Panc1 (cell line): ENCODE results near the gene HSPA1L. TPM values are rescaled to one million over a fixed set of nuclear protein-coding genes. Genes with fewer than 3 reads are reported as not detected.

ENCODE experiments used
- ATAC-seq: fragments of 200-7000 bp; cut with Tn5 transposase; 2 replicates; pipeline ENCODE4 v1.9.1; 2020; ENCODE audit warnings: mild to moderate bottlenecking, moderate library complexity
- BruUV-seq: library from RNA; stranded (reverse); fragments of 400-500 nt; replicated peaks from 2 replicates; lab custom pipeline; 2021; lab: Mats Ljungman, UMichigan
- CTCF ChIA-PET: fragments of 300-600 bp; sonication (Branson Sonifier 250); formaldehyde crosslinking; loops from one replicate; lab custom pipeline; 2022; ENCODE audit warnings: antibody characterized with exemption; lab: Charles Lee
- POLR2A ChIA-PET: fragments of 300-600 bp; sonication (Branson Sonifier 250); formaldehyde crosslinking; loops from one replicate; lab custom pipeline; 2022; ENCODE audit warnings: antibody characterized with exemption; lab: Charles Lee
- DNase-seq: peaks from one replicate; pipeline ENCODE4 v3.0.0-alpha.2; 2010; ENCODE audit warnings: low read depth, low spot score
- H3K27ac ChIP-seq: 2 replicates; pipeline ENCODE4 v1.5.1; 2011; ENCODE audit warnings: mild to moderate bottlenecking, low read length, inconsistent platforms
- H3K27me3 ChIP-seq: fragments of 200-500 bp; sonication (Bioruptor generic); 2 replicates; pipeline ENCODE4 v1.6.0; 2014; ENCODE audit warnings: low read length, inconsistent platforms; ENCODE audit not compliant: control insufficient read depth, insufficient read depth
- H3K36me3 ChIP-seq: fragments of 200-500 bp; sonication (Bioruptor generic); 2 replicates; pipeline ENCODE4 v1.5.1; 2014; ENCODE audit warnings: inconsistent platforms, mild to moderate bottlenecking, low read length, moderate library complexity; ENCODE audit not compliant: control insufficient read depth, insufficient read depth
- H3K4me1 ChIP-seq: 2 replicates; pipeline ENCODE4 v1.5.1; 2011; ENCODE audit warnings: inconsistent platforms, mild to moderate bottlenecking, low read length, moderate library complexity; ENCODE audit not compliant: control insufficient read depth, insufficient read depth
- H3K4me3 ChIP-seq, 2 experiments: 2 replicates each; pipeline ENCODE4 v1.5.1; 2011 to 2012; ENCODE audit warnings: low read depth in 2 of 2, low read length in 2 of 2, mild to moderate bottlenecking in 2 of 2, inconsistent platforms in 1 of 2, moderate library complexity in 1 of 2
- H3K9me3 ChIP-seq: fragments of 200-500 bp; sonication (Bioruptor generic); 2 replicates; pipeline ENCODE4 v1.5.1; 2014; ENCODE audit warnings: low read depth, mild to moderate bottlenecking, inconsistent platforms, low read length, moderate library complexity; ENCODE audit not compliant: control insufficient read depth, insufficient read depth
- POLR2AphosphoS5 ChIP-seq: IDR thresholded peaks from 2 replicates; pipeline ENCODE4 v1.6.1; 2012; ENCODE audit warnings: mild to moderate bottlenecking, low read depth, low read length, moderate library complexity
- SIN3A ChIP-seq: IDR thresholded peaks from 2 replicates; pipeline ENCODE4 v1.6.1; 2012; ENCODE audit warnings: low read depth, mild to moderate bottlenecking, low read length, moderate library complexity, borderline replicate concordance; ENCODE audit not compliant: insufficient read depth
- TCF7L2 ChIP-seq: IDR thresholded peaks from 2 replicates; pipeline ENCODE4 v1.6.1; 2011; ENCODE audit warnings: mild to moderate bottlenecking, low read depth, low read length, inconsistent platforms
- in situ Hi-C: cut with HindIII; loops from 2 replicates; pipeline ENCODE4 v1.10.0; 2016; ENCODE audit warnings: low sequenced_read_pairs, low pct_unique_long_range_greater_than_20kb
- intact Hi-C: fragments of 100-400 bp; cut with micrococcal nuclease; formaldehyde crosslinking; loops from one replicate; pipeline ENCODE4 v1.10.0; 2022; ENCODE audit not compliant: unreplicated experiment
- total RNA-seq: library from RNA; stranded (reverse); gene quantifications from one replicate; pipeline ENCODE4 v1.2.1, GENCODE V29; 2021; ENCODE audit not compliant: unreplicated experiment
- TF ChIP-seq, protein P1 (sequence below): fragments of 450-650 bp; IDR thresholded peaks from 2 replicates; pipeline ENCODE4 v1.5.1; 2017; ENCODE audit warnings: mild to moderate bottlenecking
- TF ChIP-seq, protein P2 (sequence below), 2 experiments: IDR thresholded peaks; 2 replicates each; pipeline ENCODE4 v1.6.1; 2011 to 2012; ENCODE audit warnings: low read depth in 2 of 2, control low read depth in 1 of 2, low read length in 1 of 2, mild to moderate bottlenecking in 1 of 2, moderate library complexity in 1 of 2; ENCODE audit not compliant: insufficient read depth in 1 of 2

The HSPA1L gene
- total RNA-seq, 1 experiment from 2014 or later = 2.8 TPM

DNA sequence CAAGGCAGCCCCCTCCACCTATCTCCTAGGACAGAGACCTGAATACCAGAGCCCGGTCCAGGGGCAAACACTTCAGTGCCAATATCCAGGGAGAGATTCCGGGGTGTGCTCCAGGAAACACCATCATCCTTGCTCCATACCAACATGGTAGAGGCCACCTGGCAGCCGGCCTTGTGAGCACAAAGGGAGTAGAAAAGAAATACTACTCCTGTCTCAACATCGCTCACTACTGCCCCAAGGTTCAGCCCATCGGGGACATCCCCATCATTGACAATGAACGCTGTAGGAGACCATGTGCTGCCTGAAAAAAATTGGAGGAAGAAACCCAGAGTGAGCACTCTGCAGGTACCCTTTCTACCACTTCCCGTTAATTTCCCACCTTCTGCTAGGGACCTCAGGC lies 46.1 kb upstream of the HSPA1L start:
- TF ChIP-seq, protein P1, sequence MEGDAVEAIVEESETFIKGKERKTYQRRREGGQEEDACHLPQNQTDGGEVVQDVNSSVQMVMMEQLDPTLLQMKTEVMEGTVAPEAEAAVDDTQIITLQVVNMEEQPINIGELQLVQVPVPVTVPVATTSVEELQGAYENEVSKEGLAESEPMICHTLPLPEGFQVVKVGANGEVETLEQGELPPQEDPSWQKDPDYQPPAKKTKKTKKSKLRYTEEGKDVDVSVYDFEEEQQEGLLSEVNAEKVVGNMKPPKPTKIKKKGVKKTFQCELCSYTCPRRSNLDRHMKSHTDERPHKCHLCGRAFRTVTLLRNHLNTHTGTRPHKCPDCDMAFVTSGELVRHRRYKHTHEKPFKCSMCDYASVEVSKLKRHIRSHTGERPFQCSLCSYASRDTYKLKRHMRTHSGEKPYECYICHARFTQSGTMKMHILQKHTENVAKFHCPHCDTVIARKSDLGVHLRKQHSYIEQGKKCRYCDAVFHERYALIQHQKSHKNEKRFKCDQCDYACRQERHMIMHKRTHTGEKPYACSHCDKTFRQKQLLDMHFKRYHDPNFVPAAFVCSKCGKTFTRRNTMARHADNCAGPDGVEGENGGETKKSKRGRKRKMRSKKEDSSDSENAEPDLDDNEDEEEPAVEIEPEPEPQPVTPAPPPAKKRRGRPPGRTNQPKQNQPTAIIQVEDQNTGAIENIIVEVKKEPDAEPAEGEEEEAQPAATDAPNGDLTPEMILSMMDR = no peak

DNA sequence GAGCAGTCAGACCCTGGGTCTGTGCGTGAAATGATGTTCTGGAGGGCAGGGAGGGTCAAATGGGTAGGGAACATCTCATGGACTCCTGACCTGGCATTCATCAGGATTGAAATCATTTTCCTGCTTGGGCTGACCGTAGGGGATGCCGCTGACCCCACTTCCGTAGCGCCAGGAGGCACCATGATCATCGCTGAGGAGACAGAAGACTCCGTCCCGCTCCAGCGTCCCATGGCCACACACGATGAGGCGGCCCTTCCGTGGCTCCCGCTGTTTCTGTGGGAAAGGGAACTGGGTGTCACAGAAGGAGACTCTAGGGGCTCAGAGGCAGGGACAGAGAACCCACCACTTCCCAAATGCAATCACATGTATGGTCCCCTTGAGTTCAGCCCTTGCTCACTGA lies 45.3 kb upstream of the HSPA1L start:
- H3K4me3 ChIP-seq = no peak overlapping the region
- no peak for ATAC-seq
- ChIA-PET CTCF (no interaction called here), POLR2A (no interaction called here)
- H3K9me3 ChIP-seq = no peaks in the 10 kb centered on the region
- H3K27me3 ChIP-seq = no peaks in the 10 kb centered on the region
- no TSS peak for BruUV-seq
- peaks cover 17% of the 10 kb centered on the region for H3K4me1 ChIP-seq
- no peak for DNase-seq
- intact Hi-C loops = no loop called here
- no peaks in the 10 kb centered on the region; the same call in 1 of the 2 replicates for H3K36me3 ChIP-seq
- no peak overlapping the region for H3K27ac ChIP-seq
- TF ChIP-seq, protein P1 = no peak
- TF ChIP-seq POLR2AphosphoS5 (no peak), TCF7L2 (no peak), SIN3A (no peak)
- TF ChIP-seq, protein P2, sequence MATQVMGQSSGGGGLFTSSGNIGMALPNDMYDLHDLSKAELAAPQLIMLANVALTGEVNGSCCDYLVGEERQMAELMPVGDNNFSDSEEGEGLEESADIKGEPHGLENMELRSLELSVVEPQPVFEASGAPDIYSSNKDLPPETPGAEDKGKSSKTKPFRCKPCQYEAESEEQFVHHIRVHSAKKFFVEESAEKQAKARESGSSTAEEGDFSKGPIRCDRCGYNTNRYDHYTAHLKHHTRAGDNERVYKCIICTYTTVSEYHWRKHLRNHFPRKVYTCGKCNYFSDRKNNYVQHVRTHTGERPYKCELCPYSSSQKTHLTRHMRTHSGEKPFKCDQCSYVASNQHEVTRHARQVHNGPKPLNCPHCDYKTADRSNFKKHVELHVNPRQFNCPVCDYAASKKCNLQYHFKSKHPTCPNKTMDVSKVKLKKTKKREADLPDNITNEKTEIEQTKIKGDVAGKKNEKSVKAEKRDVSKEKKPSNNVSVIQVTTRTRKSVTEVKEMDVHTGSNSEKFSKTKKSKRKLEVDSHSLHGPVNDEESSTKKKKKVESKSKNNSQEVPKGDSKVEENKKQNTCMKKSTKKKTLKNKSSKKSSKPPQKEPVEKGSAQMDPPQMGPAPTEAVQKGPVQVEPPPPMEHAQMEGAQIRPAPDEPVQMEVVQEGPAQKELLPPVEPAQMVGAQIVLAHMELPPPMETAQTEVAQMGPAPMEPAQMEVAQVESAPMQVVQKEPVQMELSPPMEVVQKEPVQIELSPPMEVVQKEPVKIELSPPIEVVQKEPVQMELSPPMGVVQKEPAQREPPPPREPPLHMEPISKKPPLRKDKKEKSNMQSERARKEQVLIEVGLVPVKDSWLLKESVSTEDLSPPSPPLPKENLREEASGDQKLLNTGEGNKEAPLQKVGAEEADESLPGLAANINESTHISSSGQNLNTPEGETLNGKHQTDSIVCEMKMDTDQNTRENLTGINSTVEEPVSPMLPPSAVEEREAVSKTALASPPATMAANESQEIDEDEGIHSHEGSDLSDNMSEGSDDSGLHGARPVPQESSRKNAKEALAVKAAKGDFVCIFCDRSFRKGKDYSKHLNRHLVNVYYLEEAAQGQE (IDR thresholded peaks at IDR 0.05; ENCODE audit: insufficient read depth in 1 of 2, low read depth in 2 of 2, low read length in 1 of 2) = no peak
- in situ Hi-C loops = no loop called here

More for the DNA sequence above, 46.1 kb upstream of the HSPA1L start:
- ChIA-PET CTCF (no interaction called here), POLR2A (no interaction called here)
- DNase-seq = no peak
- H3K4me3 ChIP-seq = peak overlapping the region in 1 of 2 experiments; percentile 62; a peak in 1 of 4 replicates
- peaks cover 25% of the 10 kb centered on the region for H3K4me1 ChIP-seq
- 0 out of 2 replicates have a peak overlapping the region, but pooled peaks have one; percentile 19 for H3K27ac ChIP-seq
- H3K36me3 ChIP-seq = no peaks in the 10 kb centered on the region; the same call in 1 of the 2 replicates
- H3K27me3 ChIP-seq = no peaks in the 10 kb centered on the region
- no TSS peak for BruUV-seq
- in situ Hi-C loops (no loop called here), intact Hi-C loops (no loop called here)
- H3K9me3 ChIP-seq = no peaks in the 10 kb centered on the region
- ATAC-seq = no peak
